ENCODE measurements around the gene TAF1C. TPM values are rescaled to one million over a fixed set of nuclear protein-coding genes. Genes with fewer than 3 reads are reported as not detected.
"Not testable (repeated sequence)": the region's sequence is repeated elsewhere in the genome, so short reads cannot be mapped to it uniquely, and the experiment has no call there.

TAF1C gene
- total RNA-seq, 1 experiment from 2014 or later, result 89.7 TPM

GRCh38 chr16:84218176-84218823 lies 31.4 kb upstream of the TAF1C start:
- no peaks in the 10 kb centered on the region for H3K27me3 Mint-ChIP-seq (ENCODE audit: low read depth)
- CTCF ChIA-PET, result interaction anchor here (0.8 to 1.5 kb wide), 3 partner anchors 10 to 145 kb away, joined by 4 to 6 read pairs (median 4); no protein-coding TSS in a partner anchor

GRCh38 chr16:84216144-84216543 lies 29.3 kb upstream of the TAF1C start:
- H3K36me3 Mint-ChIP-seq; H3K4me3 Mint-ChIP-seq; DNase-seq (ENCODE audit: low spot score); POLR2A ChIA-PET; H3K27me3 Mint-ChIP-seq (ENCODE audit: low read depth); H3K9me3 Mint-ChIP-seq; H3K27ac Mint-ChIP-seq; ATAC-seq; H3K4me1 Mint-ChIP-seq: not testable (repeated sequence)
- peak; percentile 54; the same call in 1 of the 2 replicates for TF ChIP-seq ZNF121 (CRISPR knock-in tag; IDR thresholded peaks at IDR 0.05)
- CTCF ChIA-PET, result interaction anchor here (0.7 kb wide), 1 partner anchor 153 kb away, joined by 4 read pairs; no protein-coding TSS in a partner anchor

More at GRCh38 chr16:84218176-84218823, 31.4 kb upstream of the TAF1C start:
- POLR2A ChIA-PET, result no interaction called here
- H3K9me3 Mint-ChIP-seq, result no peaks in the 10 kb centered on the region
- TF ChIP-seq CREM (CRISPR knock-in tag; IDR thresholded peaks at IDR 0.05) (no peak), TEAD4 (CRISPR knock-in tag; IDR thresholded peaks at IDR 0.05) (no peak), ZNF232 (CRISPR knock-in tag; IDR thresholded peaks at IDR 0.05) (no peak), PRRX2 (CRISPR knock-in tag; IDR thresholded peaks at IDR 0.05) (no peak), TEAD1 (CRISPR knock-in tag; IDR thresholded peaks at IDR 0.05) (no peak), E2F4 (CRISPR knock-in tag; IDR thresholded peaks at IDR 0.05; ENCODE audit: borderline replicate concordance, low read depth) (no peak), ZNF219 (CRISPR knock-in tag; IDR thresholded peaks at IDR 0.05; ENCODE audit: borderline replicate concordance) (no peak), ZNF416 (CRISPR knock-in tag; IDR thresholded peaks at IDR 0.05) (no peak), ATF6 (CRISPR knock-in tag; IDR thresholded peaks at IDR 0.05) (no peak), ERG (CRISPR knock-in tag; IDR thresholded peaks at IDR 0.05) (no peak), JUN (CRISPR knock-in tag; IDR thresholded peaks at IDR 0.05) (no peak), CREB1 (CRISPR knock-in tag; IDR thresholded peaks at IDR 0.05) (no peak)
- H3K4me3 Mint-ChIP-seq, result no peak overlapping the region
- no peak for ATAC-seq
- peak overlapping the region; percentile 34; the same call in 1 of the 2 replicates for H3K27ac Mint-ChIP-seq
- H3K4me1 Mint-ChIP-seq, result peaks cover 9% of the 10 kb centered on the region
- DNase-seq (ENCODE audit: low spot score), result no peak
- H3K36me3 Mint-ChIP-seq, result no peaks in the 10 kb centered on the region

GRCh38 chr16:84215531-84215930 lies 28.7 kb upstream of the TAF1C start:
- ChIA-PET POLR2A (no interaction called here), CTCF (no interaction called here)
- H3K27ac Mint-ChIP-seq, result no peak overlapping the region
- no peak for TF ChIP-seq TCF7 (CRISPR knock-in tag; IDR thresholded peaks at IDR 0.05; ENCODE audit: low read depth)
- TF ChIP-seq E2F1 (CRISPR knock-in tag; IDR thresholded peaks at IDR 0.05), result no peak
- TF ChIP-seq AR (CRISPR knock-in tag; IDR thresholded peaks at IDR 0.05), result no peak
- TF ChIP-seq ETV6 (CRISPR knock-in tag; IDR thresholded peaks at IDR 0.05), result no peak
- TF ChIP-seq KAT7 (CRISPR knock-in tag; IDR thresholded peaks at IDR 0.05; ENCODE audit: borderline replicate concordance), result no peak
- no peak for TF ChIP-seq ZNF416 (CRISPR knock-in tag; IDR thresholded peaks at IDR 0.05)
- no peak for TF ChIP-seq ERG (CRISPR knock-in tag; IDR thresholded peaks at IDR 0.05)
- TF ChIP-seq CBFB (CRISPR knock-in tag; IDR thresholded peaks at IDR 0.05; ENCODE audit: low read depth), result no peak
- no peak for TF ChIP-seq CREM (CRISPR knock-in tag; IDR thresholded peaks at IDR 0.05)
- no peak for TF ChIP-seq MLX (CRISPR knock-in tag; IDR thresholded peaks at IDR 0.05)
- no peak for TF ChIP-seq ZMAT4 (CRISPR knock-in tag; IDR thresholded peaks at IDR 0.05)

More at GRCh38 chr16:84215531-84215930, 28.7 kb upstream of the TAF1C start:
- H3K4me1 Mint-ChIP-seq, result peaks cover 9% of the 10 kb centered on the region
- no peaks in the 10 kb centered on the region for H3K9me3 Mint-ChIP-seq
- no peaks in the 10 kb centered on the region for H3K36me3 Mint-ChIP-seq
- DNase-seq (ENCODE audit: low spot score), result no peak
- H3K27me3 Mint-ChIP-seq (ENCODE audit: low read depth), result no peaks in the 10 kb centered on the region
- no peak overlapping the region for H3K4me3 Mint-ChIP-seq
- no peak for ATAC-seq
